ENCODE results near the gene ITGAL. TPM values are rescaled to one million over a fixed set of nuclear protein-coding genes. Genes with fewer than 3 reads are reported as not detected.

Gene ITGAL
- total and polyA plus RNA-seq, 2 donors (not counting 1 experiment from before 2014, with no cell fraction given) = 110 to 184 TPM

DNA sequence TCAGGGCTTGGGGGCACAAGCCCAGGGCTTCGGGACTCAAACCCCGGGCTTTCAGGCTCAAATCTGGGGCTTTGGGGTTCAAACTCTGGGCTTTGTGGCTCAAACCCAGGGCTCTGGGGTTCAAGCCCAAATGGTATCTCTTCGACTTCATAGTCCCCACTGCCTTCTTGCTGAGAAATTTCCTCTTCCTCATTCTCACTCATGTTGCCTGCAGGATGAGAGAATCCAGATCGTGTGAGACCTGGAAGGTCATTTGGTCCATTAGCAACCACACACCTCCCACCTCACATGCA is 53.2 kb downstream of the ITGAL start:
- peaks cover 13% of the 10 kb centered on the region for H3K79me2 ChIP-seq (ENCODE audit: control insufficient read depth, insufficient read depth, low read length)
- H4K20me1 ChIP-seq (ENCODE audit: control insufficient read depth, insufficient read depth, low read length, poor library complexity, severe bottlenecking) = no peaks in the 10 kb centered on the region
- TF ChIP-seq CTCF (IDR thresholded peaks at IDR 0.05) (no peak), EZH2 (IDR thresholded peaks at IDR 0.05; ENCODE audit: borderline replicate concordance, insufficient read depth, low read depth, low read length, poor library complexity, severe bottlenecking) (no peak)
- no peak overlapping the region for H3K27ac ChIP-seq (ENCODE audit: low read length in 2 of 2)
- no peaks in the 10 kb centered on the region for H3K9me3 Mint-ChIP-seq (ENCODE audit: insufficient read depth)
- DNase-seq (no peak), ATAC-seq (ENCODE audit: low read depth) (no peak)
- intact Hi-C loops (cut with micrococcal nuclease) = loop anchor here (1.0 to 5.0 kb wide), 7 partner anchors 53 to 173 kb away; partner anchors contain the start of genes ITGAL, SRCAP, TBC1D10B and ZNF785
- H3K4me1 ChIP-seq (ENCODE audit: control insufficient read depth in 2 of 2, insufficient read depth in 2 of 2, low read length in 2 of 2) = peaks cover 13 to 30% of the 10 kb centered on the region in 2 donors
- peak overlapping the region; percentile 95 for H2AFZ ChIP-seq (ENCODE audit: insufficient read depth, low read depth, low read length, poor library complexity, severe bottlenecking)
- ChIA-PET CTCF (interaction anchor here (1.3 to 1.8 kb wide), 4 partner anchors 10 to 96 kb away, joined by 3 to 10 read pairs (median 4); partner anchors contain the start of genes DCTPP1 and ZNF747), POLR2A (interaction anchor here (1.1 to 2.3 kb wide), 4 partner anchors 9 to 133 kb away, joined by 3 to 12 read pairs (median 4); partner anchors contain the start of genes DCTPP1, FBRS and ZNF747)
- H3K27me3 Mint-ChIP-seq = no peaks in the 10 kb centered on the region
- peaks cover 0 to 10% of the 10 kb centered on the region in 2 experiments for H3K36me3 ChIP-seq (replicated peaks in 1 of 2; ENCODE audit: control extremely low read depth in 1 of 2, control insufficient read depth in 1 of 2, extremely low read depth in 1 of 2, insufficient read depth in 2 of 2, low read length in 1 of 2)
- H3K4me3 Mint-ChIP-seq = peak overlapping the region; percentile 94
- 51% methylated on average over 4 of the region's 4 CpGs for WGBS (ENCODE audit: insufficient coverage)
- H3K27ac Mint-ChIP-seq = peak overlapping the region; percentile 93
- no peaks in the 10 kb centered on the region for H3K27me3 ChIP-seq (replicated peaks in 1 of 4; ENCODE audit: control extremely low read depth in 1 of 4, control insufficient read depth in 3 of 4, insufficient read depth in 4 of 4, low read length in 3 of 4)
- peak overlapping the region; percentile 94 for H3K9ac ChIP-seq (ENCODE audit: low read length)
- peak overlapping the region in 4 of 5 experiments; percentile 54 to 86 (median 71) for H3K4me3 ChIP-seq (ENCODE audit: control extremely low read depth in 1 of 5, extremely low read depth in 1 of 5, insufficient read depth in 1 of 5, low read depth in 2 of 5, low read length in 4 of 5)
- no peaks in the 10 kb centered on the region for H3K9me3 ChIP-seq (ENCODE audit: control extremely low read depth in 1 of 3, control insufficient read depth in 2 of 3, insufficient read depth in 1 of 3, low read length in 2 of 3)
- peaks cover 20% of the 10 kb centered on the region for H3K4me1 Mint-ChIP-seq
- peak overlapping the region; percentile 78 for H3K4me2 ChIP-seq (replicated peaks; ENCODE audit: low read depth, low read length, poor library complexity, severe bottlenecking)

GRCh38 chr16:30526137-30526822 is 53.7 kb downstream of the ITGAL start, which contains the start of gene ZNF768:
ZNF768 (minus strand) TSS chr16:30526566; CDS start chr16:30526413, 153 bp downstream.
- ChIA-PET CTCF (interaction anchor here (1.1 to 1.8 kb wide), 8 partner anchors 9 to 96 kb away, joined by 3 to 10 read pairs (median 5); partner anchors contain the start of genes DCTPP1, ZNF747 and ZNF764), POLR2A (interaction anchor here (0.5 to 2.4 kb wide), 11 partner anchors 9 to 347 kb away, joined by 3 to 12 read pairs (median 4); partner anchors contain the start of genes DCTPP1, FBRS, ITGAL and ZNF48)

More at GRCh38 chr16:30526137-30526822, 53.7 kb downstream of the ITGAL start, which contains the start of gene ZNF768:
- H2AFZ ChIP-seq (ENCODE audit: insufficient read depth, low read depth, low read length, poor library complexity, severe bottlenecking) = peak within 1 kb of the TSS; percentile 95
- DNase-seq (no peak), ATAC-seq (ENCODE audit: low read depth) (peak; percentile 32)
- H3K9me3 ChIP-seq (ENCODE audit: control extremely low read depth in 1 of 3, control insufficient read depth in 2 of 3, insufficient read depth in 1 of 3, low read length in 2 of 3) = no peaks in the 10 kb centered on the region
- H3K4me1 ChIP-seq (ENCODE audit: control insufficient read depth in 2 of 2, insufficient read depth in 2 of 2, low read length in 2 of 2) = peaks cover 13 to 30% of the 10 kb centered on the region in 2 donors
- H4K20me1 ChIP-seq (ENCODE audit: control insufficient read depth, insufficient read depth, low read length, poor library complexity, severe bottlenecking) = no peaks in the 10 kb centered on the region
- WGBS (ENCODE audit: insufficient coverage) = under 1% methylated on average over 63 of the region's 73 CpGs
- Mint-ChIP-seq H3K9me3 (ENCODE audit: insufficient read depth) (no peaks in the 10 kb centered on the region), H3K27me3 (no peaks in the 10 kb centered on the region), H3K4me3 (peak within 1 kb of the TSS; percentile 94), H3K27ac (peak within 1 kb of the TSS; percentile 96), H3K4me1 (peaks cover 20% of the 10 kb centered on the region)
- peaks cover 14% of the 10 kb centered on the region for H3K79me2 ChIP-seq (ENCODE audit: control insufficient read depth, insufficient read depth, low read length)
- TF ChIP-seq EZH2 (IDR thresholded peaks at IDR 0.05; ENCODE audit: borderline replicate concordance, insufficient read depth, low read depth, low read length, poor library complexity, severe bottlenecking) = no peak
- no peak for TF ChIP-seq CTCF (IDR thresholded peaks at IDR 0.05)
- intact Hi-C loops (cut with micrococcal nuclease) = loop anchor here (1.0 to 5.0 kb wide), 7 partner anchors 53 to 173 kb away; partner anchors contain the start of genes ITGAL, SRCAP, TBC1D10B and ZNF785
- peak within 1 kb of the TSS; percentile 59 to 97 (median 82) for H3K4me3 ChIP-seq (ENCODE audit: control extremely low read depth in 1 of 5, extremely low read depth in 1 of 5, insufficient read depth in 1 of 5, low read depth in 2 of 5, low read length in 4 of 5)
- H3K27me3 ChIP-seq (replicated peaks in 1 of 4; ENCODE audit: control extremely low read depth in 1 of 4, control insufficient read depth in 3 of 4, insufficient read depth in 4 of 4, low read length in 3 of 4) = no peaks in the 10 kb centered on the region
- H3K36me3 ChIP-seq (replicated peaks in 1 of 2; ENCODE audit: control extremely low read depth in 1 of 2, control insufficient read depth in 1 of 2, extremely low read depth in 1 of 2, insufficient read depth in 2 of 2, low read length in 1 of 2) = peaks cover 0 to 10% of the 10 kb centered on the region in 2 experiments
- peak within 1 kb of the TSS; percentile 94 for H3K9ac ChIP-seq (ENCODE audit: low read length)
- H3K4me2 ChIP-seq (replicated peaks; ENCODE audit: low read depth, low read length, poor library complexity, severe bottlenecking) = peak within 1 kb of the TSS; percentile 78
- peak within 1 kb of the TSS; percentile 87 to 89 for H3K27ac ChIP-seq (ENCODE audit: low read length in 2 of 2)

All from B cell (primary cell).